Stimulated activated CD4-positive, alpha-beta T cell treated with anti-CD3 and anti-CD28 coated beads, Interleukin-12 subunit alpha, Interleukin-12 subunit beta, amount 100 ng/mL, for 4 hours (primary cell): ENCODE results near the gene DHRS9.

Experiments
- DNase-seq: peaks from one replicate; pipeline ENCODE4 v3.0.0-alpha.2; 2020

Gene DHRS9

GRCh38 chr2:169066897-169067296 lies 2.5 kb upstream of the DHRS9 start:
- DNase-seq = no peak

GRCh38 chr2:169069833-169070232 lies 470 bp downstream of the DHRS9 start:
- DNase-seq = no peak

DNA sequence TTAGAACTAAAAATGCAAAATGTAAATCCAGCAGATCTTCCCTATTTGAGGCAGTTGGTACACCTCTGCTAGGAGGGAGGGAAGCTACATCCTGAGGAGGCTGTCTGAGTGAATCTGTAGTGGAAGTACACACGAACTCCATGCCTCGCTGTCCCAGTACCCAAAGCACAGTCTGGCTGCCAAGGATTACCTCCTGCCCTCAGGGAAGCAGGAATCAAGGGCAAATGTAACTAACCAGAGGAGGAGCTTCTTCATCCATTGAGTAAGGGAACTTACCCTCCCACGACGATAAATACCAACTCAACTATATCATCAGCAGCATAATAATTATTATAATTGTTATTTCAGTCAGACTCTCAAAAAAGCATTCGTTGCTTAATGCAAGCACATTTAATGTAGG lies 2.1 kb downstream of the DHRS9 start:
- DNase-seq = no peak

DNA sequence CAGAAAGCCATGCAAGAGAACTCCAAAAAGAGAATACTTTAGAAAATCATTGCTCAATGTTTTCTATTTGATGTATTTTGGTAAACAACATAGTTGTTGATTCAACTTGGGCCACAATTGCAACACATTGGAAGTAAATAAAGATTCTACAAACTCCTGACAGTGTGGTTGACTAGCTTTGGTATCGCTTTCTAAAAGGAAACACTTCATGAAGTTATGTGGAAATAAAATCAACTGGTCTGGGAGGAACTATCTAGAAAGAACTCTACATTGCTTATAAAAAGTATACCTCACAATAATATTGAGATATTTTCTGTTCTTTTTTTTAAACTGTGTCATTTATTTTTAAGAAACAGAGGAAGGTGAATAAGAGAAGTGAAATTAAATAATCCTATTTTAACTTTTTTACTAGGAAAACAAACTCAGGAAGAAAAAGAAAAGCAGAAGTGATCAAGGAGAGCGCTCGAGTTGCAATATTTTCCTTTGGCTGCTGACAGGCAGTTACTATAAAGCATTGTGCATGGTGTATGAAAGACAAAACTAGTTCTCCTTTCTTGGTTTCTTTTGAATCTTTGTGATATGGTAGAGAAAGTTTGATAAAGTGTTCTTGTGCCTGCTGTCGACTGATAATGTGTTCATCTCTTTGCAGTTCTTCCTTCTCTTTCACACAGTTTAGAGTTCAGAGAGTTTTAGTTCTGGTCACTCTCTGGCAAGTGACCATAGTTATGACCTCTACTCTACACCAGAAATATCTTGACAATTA lies 3.0 kb downstream of the DHRS9 start:
- DNase-seq = no peak

DNA sequence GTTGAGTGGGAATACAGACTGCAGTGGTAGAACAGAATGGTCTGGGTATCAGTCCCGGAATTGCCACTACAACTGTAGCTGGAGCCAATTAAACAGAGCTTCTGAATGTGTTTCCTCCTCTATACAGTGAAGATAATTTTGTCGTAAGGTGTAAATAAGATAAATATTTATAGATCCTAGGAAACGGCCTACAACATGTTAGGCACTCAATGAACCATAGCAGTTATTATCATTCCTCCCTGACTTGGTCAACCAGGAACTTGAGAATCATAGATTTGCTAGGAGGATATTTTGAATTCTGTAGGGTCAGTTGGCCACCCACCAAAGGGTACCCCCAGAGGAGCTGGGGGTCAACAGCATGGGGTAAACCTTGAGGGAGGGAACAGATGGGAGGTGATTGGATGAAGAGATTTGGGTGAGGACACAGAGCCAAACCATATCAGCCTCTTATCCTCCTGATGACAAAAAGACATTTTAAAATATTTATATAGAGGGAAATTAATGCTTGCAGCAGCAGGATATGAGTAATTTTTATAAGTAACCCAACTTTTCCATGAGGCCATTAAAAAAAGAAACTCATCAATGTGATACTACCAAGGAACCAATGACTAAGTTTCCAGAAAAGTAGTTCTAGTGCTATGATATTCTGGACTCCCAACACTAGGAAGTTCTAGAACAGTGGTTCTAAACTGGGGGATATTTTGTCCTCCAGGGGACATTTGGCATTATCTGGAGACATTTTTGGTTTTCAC lies 4.0 kb downstream of the DHRS9 start:
- DNase-seq = no peak

DNA sequence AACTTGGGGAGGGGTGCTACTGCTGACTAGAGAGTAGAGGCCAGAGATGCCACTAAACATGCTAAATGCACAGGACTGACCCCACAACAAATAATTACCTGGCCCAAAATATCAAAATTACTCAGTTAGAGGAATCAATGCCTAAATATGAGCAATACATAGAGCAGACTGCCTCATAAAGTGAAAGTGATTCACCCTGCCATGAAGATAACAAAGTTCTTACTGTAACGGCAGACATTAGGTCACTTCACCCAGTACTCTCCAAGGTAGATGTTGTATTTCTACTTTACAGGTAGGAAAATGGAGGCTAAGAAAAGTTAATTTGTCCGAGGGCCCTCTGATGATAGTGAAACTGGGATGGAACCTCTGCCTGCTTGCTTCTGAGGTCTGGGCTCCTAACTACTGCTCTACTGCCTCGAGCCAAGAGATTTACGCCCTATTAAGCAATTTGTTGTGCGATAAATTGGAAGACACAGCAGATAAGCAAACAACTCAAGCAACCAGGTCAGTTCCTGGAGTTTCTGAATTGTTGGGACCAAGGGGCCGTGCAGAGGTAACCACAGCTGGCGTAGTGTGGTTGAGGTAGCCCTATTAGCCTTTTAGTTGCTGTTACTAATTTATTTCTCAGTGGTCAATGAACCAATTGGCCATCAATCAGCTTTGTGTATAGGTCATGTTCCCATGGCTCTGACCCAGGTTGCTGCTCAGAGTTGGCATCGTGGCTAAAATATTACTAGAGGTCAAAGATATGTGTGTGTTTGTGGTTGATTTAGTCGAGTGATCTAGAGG lies 4.8 kb downstream of the DHRS9 start:
- no peak for DNase-seq

DNA sequence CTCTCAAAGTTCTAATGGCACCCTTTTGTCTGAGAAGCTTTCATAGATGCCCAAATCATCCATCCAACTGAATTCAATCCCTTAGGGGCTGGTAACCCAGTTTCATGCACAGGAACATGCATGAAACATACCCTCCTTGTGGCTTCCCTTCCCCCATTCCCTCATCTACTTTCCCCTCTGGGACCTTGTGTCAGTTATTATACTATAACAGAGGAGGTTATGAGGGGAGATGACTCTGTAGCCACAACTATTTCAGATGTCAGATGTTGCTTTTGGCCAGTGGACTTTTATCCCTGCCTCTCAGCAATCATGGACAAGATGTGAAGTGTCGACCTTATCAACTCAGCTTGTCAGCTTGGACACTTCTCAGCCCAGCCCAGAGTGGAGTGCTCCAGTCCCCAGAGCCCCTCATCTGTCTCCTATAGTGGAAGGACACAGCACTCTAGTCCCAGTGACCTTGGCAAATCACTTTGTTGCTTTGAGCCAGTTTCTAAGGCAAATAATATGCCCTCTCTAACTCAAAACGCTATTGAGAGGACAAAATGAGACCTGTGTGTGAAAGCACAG lies 8.4 kb downstream of the DHRS9 start:
- no peak for DNase-seq

DNA sequence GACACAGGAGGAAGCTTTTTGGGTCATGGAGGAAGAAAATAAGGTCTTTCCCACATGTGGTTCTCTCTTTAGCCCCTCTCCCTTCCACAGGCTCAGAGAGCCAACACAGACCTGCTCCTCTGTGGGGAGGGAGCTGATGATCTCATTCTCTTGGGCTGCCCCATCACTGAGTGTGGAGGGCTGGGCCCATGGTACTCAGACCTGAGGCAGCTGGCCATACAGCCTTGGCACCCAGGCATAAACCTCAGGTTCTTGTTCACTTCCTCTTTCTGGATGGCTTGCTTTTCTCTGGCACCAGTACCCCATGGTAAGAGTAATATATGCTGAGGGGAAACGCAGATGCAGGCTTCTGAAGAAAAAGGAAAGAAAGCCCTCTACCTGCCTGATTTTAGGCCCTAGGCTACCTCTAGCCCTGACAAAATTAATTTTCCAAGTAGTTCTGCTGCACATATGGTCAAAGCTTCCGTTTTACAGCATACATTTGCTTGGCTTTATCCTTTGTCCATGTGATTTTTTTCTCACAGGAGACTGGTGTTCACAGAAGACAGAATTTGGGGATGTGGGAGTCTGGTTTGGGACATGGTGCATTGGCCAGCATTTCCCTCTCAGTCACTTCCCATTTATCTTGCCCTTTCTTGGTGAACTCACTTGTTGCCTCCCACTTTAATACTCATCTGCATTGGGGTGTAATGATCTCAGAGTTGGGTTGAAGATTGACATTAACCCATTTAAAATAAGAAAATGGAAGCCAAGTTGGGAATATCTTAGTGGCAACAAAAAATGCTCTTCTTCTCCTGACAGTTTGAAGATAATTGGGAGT lies 11.1 kb downstream of the DHRS9 start:
- no peak for DNase-seq

DNA sequence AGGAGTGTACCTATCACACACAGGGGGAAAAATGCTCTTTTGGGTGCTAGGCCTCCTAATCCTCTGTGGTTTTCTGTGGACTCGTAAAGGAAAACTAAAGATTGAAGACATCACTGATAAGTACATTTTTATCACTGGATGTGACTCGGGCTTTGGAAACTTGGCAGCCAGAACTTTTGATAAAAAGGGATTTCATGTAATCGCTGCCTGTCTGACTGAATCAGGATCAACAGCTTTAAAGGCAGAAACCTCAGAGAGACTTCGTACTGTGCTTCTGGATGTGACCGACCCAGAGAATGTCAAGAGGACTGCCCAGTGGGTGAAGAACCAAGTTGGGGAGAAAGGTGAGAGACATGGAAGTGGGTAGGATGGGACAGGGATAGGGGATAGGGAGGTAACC lies 12.2 kb downstream of the DHRS9 start:
- DNase-seq = no peak

- DNase-seq = no peak
Observed at GRCh38 chr2:169082995-169083394, 13.6 kb downstream of the DHRS9 start.

- no peak for DNase-seq
Observed at GRCh38 chr2:169086893-169087467, 17.6 kb downstream of the DHRS9 start.

DNA sequence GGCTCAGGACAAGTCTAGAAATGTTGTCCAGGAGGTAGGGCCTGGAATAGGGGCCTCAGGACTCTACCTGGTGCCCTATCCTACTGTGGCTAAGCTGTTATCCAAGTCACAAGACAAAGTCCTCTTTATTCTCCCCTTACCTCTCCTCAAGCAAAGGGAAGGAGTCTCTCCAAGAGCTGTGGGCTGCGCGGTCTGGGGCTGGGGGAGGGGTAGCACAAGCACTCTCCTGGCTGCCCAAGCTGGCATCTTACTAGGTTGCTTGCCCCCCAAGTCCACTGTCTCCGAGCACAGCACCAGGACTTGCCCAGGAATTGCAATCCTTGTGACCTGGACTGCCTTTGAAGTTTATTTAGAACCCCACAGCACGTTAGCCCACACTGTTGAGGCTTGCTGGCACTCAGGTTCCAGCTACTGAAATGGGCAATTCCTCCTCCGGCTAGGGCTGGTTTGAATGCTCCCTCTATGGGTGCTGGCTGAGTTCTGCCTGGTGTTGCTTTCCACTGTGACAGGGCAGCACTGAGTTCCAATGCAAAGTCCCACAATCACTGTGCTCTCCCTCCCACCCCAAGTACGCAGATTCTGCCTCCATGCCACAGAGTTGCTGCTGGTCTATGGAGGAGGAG lies 18.5 kb downstream of the DHRS9 start:
- no peak for DNase-seq

DNA sequence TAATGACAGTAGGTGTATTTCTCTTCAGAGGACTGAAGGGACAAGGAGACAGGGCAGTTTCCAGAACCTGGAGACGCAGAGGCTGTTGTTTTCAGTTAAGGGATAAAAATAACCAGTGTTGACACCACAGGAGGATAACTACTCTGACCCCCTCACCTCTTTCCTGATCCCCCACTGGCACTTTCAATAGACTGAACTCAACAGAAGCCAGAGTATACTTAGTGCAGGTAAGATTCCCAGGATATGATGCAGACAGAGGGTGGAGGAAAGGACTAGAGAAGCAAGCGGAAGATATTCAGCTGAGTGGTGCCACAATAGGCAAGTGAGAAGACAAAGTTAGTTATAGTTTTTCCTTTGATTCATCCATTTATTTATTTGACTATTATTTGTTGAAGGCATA lies 19.8 kb downstream of the DHRS9 start:
- DNase-seq = no peak

GRCh38 chr2:169090133-169090820 lies 20.9 kb downstream of the DHRS9 start:
- DNase-seq = no peak

GRCh38 chr2:169091256-169091655 lies 21.9 kb downstream of the DHRS9 start:
- DNase-seq = no peak

DNA sequence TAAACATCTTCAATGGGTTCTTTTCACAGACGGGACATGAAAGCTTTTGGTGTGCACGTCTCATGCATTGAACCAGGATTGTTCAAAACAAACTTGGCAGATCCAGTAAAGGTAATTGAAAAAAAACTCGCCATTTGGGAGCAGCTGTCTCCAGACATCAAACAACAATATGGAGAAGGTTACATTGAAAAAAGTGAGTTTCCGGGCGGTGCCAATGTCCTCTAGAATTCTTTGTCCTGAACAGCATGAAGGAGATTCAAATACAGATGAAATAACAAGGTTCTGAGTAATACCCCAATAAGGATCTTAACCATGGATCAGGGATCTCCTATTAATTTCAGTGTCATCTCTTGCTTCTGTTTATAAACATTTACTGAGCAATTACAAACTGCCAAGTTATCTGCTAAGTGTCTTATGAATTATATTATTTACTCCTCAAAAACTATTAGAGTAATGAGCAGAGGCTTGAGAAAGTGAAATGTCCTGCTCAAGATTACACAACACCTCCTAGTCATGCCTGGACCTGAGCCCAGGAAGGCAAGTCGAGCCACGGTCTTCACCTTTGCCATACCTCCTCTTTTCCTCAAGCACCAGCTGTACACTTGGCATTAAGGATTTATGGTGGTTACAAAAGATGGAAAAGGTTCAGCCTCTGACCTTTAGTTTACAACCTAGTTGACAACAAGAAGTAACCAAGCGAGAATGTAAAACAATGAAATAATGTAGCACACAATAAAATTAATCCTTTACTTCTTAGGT lies 22.6 kb downstream of the DHRS9 start:
- no peak for DNase-seq

- DNase-seq = no peak
Observed at GRCh38 chr2:169093535-169093934, 24.2 kb downstream of the DHRS9 start.

DNA sequence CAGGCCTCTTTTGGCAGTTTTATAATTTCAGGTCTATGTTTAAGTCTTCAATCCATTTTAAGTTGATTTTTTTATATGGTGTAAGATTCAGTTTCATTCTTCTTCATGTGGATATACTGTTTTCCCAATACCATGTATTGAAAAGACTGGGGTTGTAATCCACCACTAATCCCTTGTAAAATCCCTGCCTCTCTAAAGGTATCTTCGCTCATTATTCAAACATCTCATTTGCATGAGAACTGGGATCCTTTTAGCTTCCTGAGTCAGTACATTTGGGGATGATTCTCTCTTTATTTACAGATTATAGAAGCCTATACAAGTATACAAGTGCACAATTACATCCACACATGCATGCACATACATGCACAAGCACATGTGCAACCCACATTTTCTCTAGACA lies 25.3 kb downstream of the DHRS9 start:
- DNase-seq = no peak

DNA sequence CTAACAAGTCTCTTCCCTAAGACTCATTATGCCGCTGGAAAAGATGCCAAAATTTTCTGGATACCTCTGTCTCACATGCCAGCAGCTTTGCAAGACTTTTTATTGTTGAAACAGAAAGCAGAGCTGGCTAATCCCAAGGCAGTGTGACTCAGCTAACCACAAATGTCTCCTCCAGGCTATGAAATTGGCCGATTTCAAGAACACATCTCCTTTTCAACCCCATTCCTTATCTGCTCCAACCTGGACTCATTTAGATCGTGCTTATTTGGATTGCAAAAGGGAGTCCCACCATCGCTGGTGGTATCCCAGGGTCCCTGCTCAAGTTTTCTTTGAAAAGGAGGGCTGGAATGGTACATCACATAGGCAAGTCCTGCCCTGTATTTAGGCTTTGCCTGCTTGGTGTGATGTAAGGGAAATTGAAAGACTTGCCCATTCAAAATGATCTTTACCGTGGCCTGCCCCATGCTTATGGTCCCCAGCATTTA lies 26.3 kb downstream of the DHRS9 start:
- DNase-seq = no peak

DNA sequence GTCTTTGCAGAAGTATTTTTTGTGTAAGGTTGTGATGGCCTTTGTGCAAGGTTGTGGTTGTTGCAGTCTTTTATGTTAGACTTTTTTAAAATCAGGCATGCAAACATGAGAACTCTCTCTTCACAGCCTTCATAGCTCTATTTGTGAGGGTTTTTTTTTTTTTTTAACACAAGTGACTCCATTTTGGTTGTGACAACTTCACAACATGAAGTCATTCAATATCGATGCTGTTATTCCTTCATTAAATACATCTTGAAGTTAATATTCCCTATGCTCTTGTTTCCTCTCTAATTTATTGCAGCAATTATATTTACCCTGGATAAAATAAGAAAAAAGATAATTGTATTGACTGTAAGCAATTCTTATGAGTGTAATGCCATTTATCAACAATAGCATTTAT lies 35.5 kb downstream of the DHRS9 start:
- DNase-seq = no peak
